ENCODE results near the gene EIPR1. TPM values are rescaled to one million over a fixed set of nuclear protein-coding genes. Genes with fewer than 3 reads are reported as not detected.

EIPR1 gene
- polyA plus RNA-seq, 1 donor from 2014 or later, result 138 TPM

- Histone ChIP-seq H3K4me3 (ENCODE audit: low read length) (no peak overlapping the region), H4K20me1 (ENCODE audit: insufficient read depth) (no peaks in the 10 kb centered on the region), H3K27me3 (ENCODE audit: insufficient read depth, low read depth, low read length) (no peaks in the 10 kb centered on the region), H3K79me2 (replicated peaks; ENCODE audit: insufficient read depth, low read length) (no peaks in the 10 kb centered on the region), H3K9ac (ENCODE audit: low read length) (no peak overlapping the region), H3F3A (ENCODE audit: insufficient read depth, low read length, poor library complexity, severe bottlenecking) (no peaks in the 10 kb centered on the region), H3K36me3 (ENCODE audit: insufficient read depth, low read length) (peaks cover 9% of the 10 kb centered on the region), H3K9me3 (ENCODE audit: low read length) (no peaks in the 10 kb centered on the region), H2AFZ (ENCODE audit: low read depth, low read length) (no peak overlapping the region), H3K27ac (ENCODE audit: low read length) (no peak overlapping the region), H3K4me2 (ENCODE audit: low read length) (no peak overlapping the region), H3K9me2 (ENCODE audit: insufficient read depth, low read length) (no peaks in the 10 kb centered on the region)
- TF ChIP-seq SMC3 (conservative IDR thresholded peaks at IDR 0.05; ENCODE audit: poor library complexity), result no peak
- no peak for TF ChIP-seq CTCF (IDR thresholded peaks at IDR 0.05; ENCODE audit: poor library complexity, severe bottlenecking)
- TF ChIP-seq RAD21 (conservative IDR thresholded peaks at IDR 0.05), result no peak
- no peak for TF ChIP-seq REST (IDR thresholded peaks at IDR 0.05; ENCODE audit: borderline replicate concordance)
- no peak for TF ChIP-seq EP300 (conservative IDR thresholded peaks at IDR 0.05; ENCODE audit: poor library complexity, severe bottlenecking)
- no peak for TF ChIP-seq MXI1 (conservative IDR thresholded peaks at IDR 0.05; ENCODE audit: poor library complexity, severe bottlenecking)
- TF ChIP-seq TAF1 (IDR thresholded peaks at IDR 0.05; ENCODE audit: low read depth), result no peak
- TF ChIP-seq EZH2 (IDR thresholded peaks at IDR 0.05; ENCODE audit: borderline replicate concordance, insufficient read depth, low read length, poor library complexity, severe bottlenecking), result no peak
- TF ChIP-seq POLR2AphosphoS5 (IDR thresholded peaks at IDR 0.05), result no peak
Observed at GRCh38 chr2:3332133-3332532, 45.5 kb downstream of the EIPR1 start.

- H3K79me2 ChIP-seq (replicated peaks; ENCODE audit: insufficient read depth, low read length), result no peaks in the 10 kb centered on the region
- H3K4me2 ChIP-seq (ENCODE audit: low read length), result no peak overlapping the region
- H3F3A ChIP-seq (ENCODE audit: insufficient read depth, low read length, poor library complexity, severe bottlenecking), result no peaks in the 10 kb centered on the region
- H4K20me1 ChIP-seq (ENCODE audit: insufficient read depth), result no peaks in the 10 kb centered on the region
- no peak overlapping the region for H2AFZ ChIP-seq (ENCODE audit: low read depth, low read length)
- H3K36me3 ChIP-seq (ENCODE audit: insufficient read depth, low read length), result peaks cover 9% of the 10 kb centered on the region
- no peaks in the 10 kb centered on the region for H3K9me2 ChIP-seq (ENCODE audit: insufficient read depth, low read length)
- no peaks in the 10 kb centered on the region for H3K9me3 ChIP-seq (ENCODE audit: low read length)
- H3K9ac ChIP-seq (ENCODE audit: low read length), result no peak overlapping the region
- TF ChIP-seq EP300 (conservative IDR thresholded peaks at IDR 0.05; ENCODE audit: poor library complexity, severe bottlenecking), result no peak
- TF ChIP-seq POLR2AphosphoS5 (IDR thresholded peaks at IDR 0.05), result no peak
- no peak for TF ChIP-seq RAD21 (conservative IDR thresholded peaks at IDR 0.05)
- TF ChIP-seq SMC3 (conservative IDR thresholded peaks at IDR 0.05; ENCODE audit: poor library complexity), result no peak
- TF ChIP-seq REST (IDR thresholded peaks at IDR 0.05; ENCODE audit: borderline replicate concordance), result no peak
- TF ChIP-seq EZH2 (IDR thresholded peaks at IDR 0.05; ENCODE audit: borderline replicate concordance, insufficient read depth, low read length, poor library complexity, severe bottlenecking), result no peak
- no peak for TF ChIP-seq CTCF (IDR thresholded peaks at IDR 0.05; ENCODE audit: poor library complexity, severe bottlenecking)
- no peak for TF ChIP-seq TAF1 (IDR thresholded peaks at IDR 0.05; ENCODE audit: low read depth)
- no peak for TF ChIP-seq MXI1 (conservative IDR thresholded peaks at IDR 0.05; ENCODE audit: poor library complexity, severe bottlenecking)
- H3K4me3 ChIP-seq (ENCODE audit: low read length), result no peak overlapping the region
- H3K27ac ChIP-seq (ENCODE audit: low read length), result no peak overlapping the region
- H3K27me3 ChIP-seq (ENCODE audit: insufficient read depth, low read depth, low read length), result no peaks in the 10 kb centered on the region
Observed at GRCh38 chr2:3329491-3329890, 48.1 kb downstream of the EIPR1 start.

Measured in neural cell (in vitro differentiated cells).